NK-92 (cell line): ENCODE data around the gene ANO10.
A peak's percentile ranks its signal among the peaks of the same experiment; 100 is the strongest.
"Not testable (repeated sequence)": the region's sequence is repeated elsewhere in the genome, so short reads cannot be mapped to it uniquely, and the experiment has no call there.

Source experiments
- DNase-seq: peaks from one replicate; lab custom pipeline; 2025; ENCODE audit not compliant: unreplicated experiment; lab: John Stamatoyannopoulos, UW

ANO10 gene

GRCh38 chr3:43621656-43622432, at the start of gene ANO10:
Gene ANO10 (minus strand): TSS chr3:43622011. CDS start chr3:43605852, 16,159 bp downstream.
- DNase-seq = peak; percentile 67

- no peak for DNase-seq
These were observed 49.1 kb upstream of the ANO10 start for GRCh38 chr3:43670635-43671522.

- DNase-seq = not testable (repeated sequence)
These were observed 43.2 kb upstream of the ANO10 start for GRCh38 chr3:43665011-43665410.

GRCh38 chr3:43661376-43661775, 39.6 kb upstream of the ANO10 start:
- DNase-seq = not testable (repeated sequence)

- DNase-seq = no peak
These were observed 37.6 kb upstream of the ANO10 start for GRCh38 chr3:43659250-43659880.

- DNase-seq = not testable (repeated sequence)
These were observed 34.6 kb upstream of the ANO10 start for GRCh38 chr3:43656390-43656789.

GRCh38 chr3:43650345-43650744, 28.5 kb upstream of the ANO10 start:
- DNase-seq = no peak

GRCh38 chr3:43649365-43649968, 27.7 kb upstream of the ANO10 start:
- no peak for DNase-seq

GRCh38 chr3:43648957-43649356, 27.1 kb upstream of the ANO10 start:
- DNase-seq = no peak

- no peak for DNase-seq
These were observed 25.7 kb upstream of the ANO10 start for GRCh38 chr3:43647331-43648166.

GRCh38 chr3:43644443-43644842, 22.6 kb upstream of the ANO10 start:
- no peak for DNase-seq

- no peak for DNase-seq
These were observed 19.7 kb upstream of the ANO10 start for GRCh38 chr3:43641306-43642114.

- no peak for DNase-seq
These were observed 18.9 kb upstream of the ANO10 start for GRCh38 chr3:43640681-43641080.

GRCh38 chr3:43638594-43639447, 17.0 kb upstream of the ANO10 start:
- no peak for DNase-seq

- no peak for DNase-seq
These were observed 15.9 kb upstream of the ANO10 start for GRCh38 chr3:43637702-43638101.

- DNase-seq = no peak
These were observed 11.2 kb upstream of the ANO10 start for GRCh38 chr3:43632986-43633385.

GRCh38 chr3:43632269-43632733, 10.5 kb upstream of the ANO10 start:
- no peak for DNase-seq

GRCh38 chr3:43629741-43630140, 7.9 kb upstream of the ANO10 start:
- DNase-seq = no peak
